Peyer's patch (tissue), 4 donors: ENCODE data around the gene ZNF155.

Experiments
- CTCF ChIP-seq, 6 experiments: fragments of 450-650 bp in 4 of 6; fragments of 200-600 bp in 2 of 6; sonication (generic) in 1 of 6; IDR thresholded peaks; one replicate each; pipeline ENCODE4 v1.5.1; 2017 to 2019; ENCODE audit warnings: antibody characterized with exemption in 6 of 6, mild to moderate bottlenecking in 3 of 6, moderate library complexity in 1 of 6
- POLR2A ChIP-seq, 2 donors: fragments of 450-650 bp; IDR thresholded peaks; one replicate each; pipeline ENCODE4 v1.5.1; 2017; ENCODE audit warnings: antibody characterized with exemption in 2 of 2, mild to moderate bottlenecking in 2 of 2, moderate library complexity in 2 of 2

GRCh38 chr19:43983544-43983911, 460 bp upstream of the ZNF155 start:
- TF ChIP-seq CTCF (IDR thresholded peaks at IDR 0.05) (no peak), POLR2A (IDR thresholded peaks at IDR 0.05) (no peak)
